Calu3 (cell line): ENCODE measurements around the gene PCDH19. TPM values are rescaled to one million over a fixed set of nuclear protein-coding genes. Genes with fewer than 3 reads are reported as not detected.

Experiments used
- BruUV-seq: library from RNA; stranded (reverse); fragments of 400-500 nt; replicated peaks from 2 replicates; lab custom pipeline; 2021; lab: Mats Ljungman, UMichigan
- CTCF ChIA-PET: fragments of 300-600 bp; sonication (Branson Sonifier 250); formaldehyde crosslinking; loops from one replicate; lab custom pipeline; 2022; ENCODE audit warnings: antibody characterized with exemption; lab: Charles Lee
- DNase-seq: peaks from one replicate; pipeline ENCODE4 v3.0.0; 2022
- H3K27ac Mint-ChIP-seq: one replicate; pipeline ENCODE4 v1.8.0; 2022; ENCODE audit warnings: mixed read lengths; ENCODE audit not compliant: unreplicated experiment
- H3K27me3 Mint-ChIP-seq: one replicate; pipeline ENCODE4 v1.8.0; 2022; ENCODE audit warnings: mixed read lengths; ENCODE audit not compliant: unreplicated experiment
- H3K36me3 Mint-ChIP-seq: one replicate; pipeline ENCODE4 v1.8.0; 2022; ENCODE audit warnings: mild to moderate bottlenecking, moderate library complexity, mixed read lengths; ENCODE audit not compliant: insufficient read depth, unreplicated experiment
- H3K4me1 Mint-ChIP-seq: one replicate; pipeline ENCODE4 v1.8.0; 2022; ENCODE audit warnings: mild to moderate bottlenecking, low read depth, mixed read lengths; ENCODE audit not compliant: unreplicated experiment
- H3K4me3 Mint-ChIP-seq: one replicate; pipeline ENCODE4 v1.8.0; 2022; ENCODE audit warnings: mild to moderate bottlenecking, low read depth, moderate library complexity, mixed read lengths; ENCODE audit not compliant: unreplicated experiment
- H3K9me3 Mint-ChIP-seq: one replicate; pipeline ENCODE4 v1.8.0; 2022; ENCODE audit warnings: low read depth, mixed read lengths; ENCODE audit not compliant: unreplicated experiment
- CTCF ChIP-seq: fragments of 200-600 bp; IDR thresholded peaks from one replicate; pipeline ENCODE4 v1.8.0; 2022; ENCODE audit warnings: antibody characterized with exemption; ENCODE audit not compliant: unreplicated experiment
- intact Hi-C: fragments of 100-400 bp; cut with micrococcal nuclease; formaldehyde crosslinking; loops from one replicate; pipeline ENCODE4 v1.10.0; 2022; ENCODE audit not compliant: unreplicated experiment
- total RNA-seq: library from RNA; stranded (reverse); gene quantifications from 2 replicates; pipeline ENCODE4 v1.2.3, GENCODE V29; 2022

The PCDH19 gene
- total RNA-seq, 1 experiment from 2014 or later = 0.50 TPM

- no TSS peak for BruUV-seq
- no peak for TF ChIP-seq CTCF
- CTCF ChIA-PET = no interaction called here
- Mint-ChIP-seq H3K4me3 (no peak overlapping the region), H3K9me3 (peaks cover 2% of the 10 kb centered on the region), H3K4me1 (no peaks in the 10 kb centered on the region), H3K36me3 (no peaks in the 10 kb centered on the region), H3K27ac (no peak overlapping the region), H3K27me3 (no peaks in the 10 kb centered on the region)
- intact Hi-C loops = no loop called here
- no peak for DNase-seq
These were observed 90.4 kb downstream of the PCDH19 start for GRCh38 chrX:100319716-100320115.

- Mint-ChIP-seq H3K27ac (no peak overlapping the region), H3K4me1 (no peaks in the 10 kb centered on the region), H3K9me3 (peaks cover 2% of the 10 kb centered on the region), H3K27me3 (no peaks in the 10 kb centered on the region), H3K36me3 (no peaks in the 10 kb centered on the region), H3K4me3 (no peak overlapping the region)
- TF ChIP-seq CTCF = no peak
- BruUV-seq = no TSS peak
- intact Hi-C loops = no loop called here
- no peak for DNase-seq
- CTCF ChIA-PET = no interaction called here
These were observed 93.1 kb downstream of the PCDH19 start for GRCh38 chrX:100316987-100317386.

GRCh38 chrX:100315566-100315965, 94.5 kb downstream of the PCDH19 start:
- CTCF ChIA-PET = no interaction called here
- H3K27ac Mint-ChIP-seq = no peak overlapping the region
- intact Hi-C loops = no loop called here
- DNase-seq = no peak
- TF ChIP-seq CTCF = no peak
- H3K4me3 Mint-ChIP-seq = no peak overlapping the region
- H3K9me3 Mint-ChIP-seq = peaks cover 4% of the 10 kb centered on the region
- no peaks in the 10 kb centered on the region for H3K36me3 Mint-ChIP-seq
- no TSS peak for BruUV-seq
- H3K27me3 Mint-ChIP-seq = no peaks in the 10 kb centered on the region
- no peaks in the 10 kb centered on the region for H3K4me1 Mint-ChIP-seq

GRCh38 chrX:100299559-100299958, 110.5 kb downstream of the PCDH19 start:
- H3K4me3 Mint-ChIP-seq = no peak overlapping the region

More at GRCh38 chrX:100299559-100299958, 110.5 kb downstream of the PCDH19 start:
- Mint-ChIP-seq H3K9me3 (no peaks in the 10 kb centered on the region), H3K27ac (no peak overlapping the region), H3K4me1 (no peaks in the 10 kb centered on the region), H3K27me3 (no peaks in the 10 kb centered on the region), H3K36me3 (no peaks in the 10 kb centered on the region)
- no TSS peak for BruUV-seq
- CTCF ChIA-PET = no interaction called here
- no peak for DNase-seq
- no peak for TF ChIP-seq CTCF
- intact Hi-C loops = no loop called here
